ENCODE measurements around the gene MYO9B. TPM values are rescaled to one million over a fixed set of nuclear protein-coding genes. Genes with fewer than 3 reads are reported as not detected.

Gene MYO9B
- total RNA-seq, 1 experiment from 2014 or later: 74.6 TPM

DNA sequence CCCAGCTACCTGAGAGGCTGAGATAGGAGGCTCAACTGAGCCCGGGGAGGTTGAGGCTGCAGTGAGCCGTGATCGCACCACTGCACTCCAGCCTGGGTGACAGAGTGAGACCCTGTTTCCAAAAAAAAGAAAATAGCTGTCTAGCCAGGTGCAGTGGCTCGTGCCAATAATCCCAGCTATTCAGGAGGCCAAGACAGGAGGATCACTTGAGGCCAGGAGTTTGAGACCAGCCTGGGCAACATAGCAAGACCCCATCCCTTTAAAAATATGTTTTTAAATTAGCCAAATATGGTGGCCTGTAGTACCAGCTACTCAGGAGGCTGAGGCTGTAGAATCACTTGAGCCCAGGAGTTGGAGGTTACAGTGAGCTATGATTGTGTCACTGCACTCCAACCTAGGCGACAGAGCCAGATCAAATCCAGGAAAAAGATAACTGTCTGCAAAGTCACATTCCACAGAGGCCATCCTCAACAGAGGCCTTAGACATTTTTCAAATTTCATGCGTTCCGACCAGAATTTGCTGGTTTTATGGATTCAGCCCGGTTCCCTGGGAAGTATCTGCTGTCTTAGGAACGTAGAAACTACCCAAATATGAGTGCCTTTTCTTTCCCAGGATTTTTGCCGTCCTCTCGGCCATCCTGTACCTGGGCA lies 80.8 kb downstream of the MYO9B start (continued):
- no peak for TF ChIP-seq EZH2phosphoT487 (IDR thresholded peaks at IDR 0.05; ENCODE audit: borderline replicate concordance)
- no peak for TF ChIP-seq FOSL1 (IDR thresholded peaks at IDR 0.05; ENCODE audit: low read depth)
- no peak for TF ChIP-seq ZBTB33 (IDR thresholded peaks at IDR 0.05; ENCODE audit: extremely low read depth, insufficient replicate concordance, low read length)
- no peak for TF ChIP-seq SIN3A (IDR thresholded peaks at IDR 0.05; ENCODE audit: low read depth)

DNA sequence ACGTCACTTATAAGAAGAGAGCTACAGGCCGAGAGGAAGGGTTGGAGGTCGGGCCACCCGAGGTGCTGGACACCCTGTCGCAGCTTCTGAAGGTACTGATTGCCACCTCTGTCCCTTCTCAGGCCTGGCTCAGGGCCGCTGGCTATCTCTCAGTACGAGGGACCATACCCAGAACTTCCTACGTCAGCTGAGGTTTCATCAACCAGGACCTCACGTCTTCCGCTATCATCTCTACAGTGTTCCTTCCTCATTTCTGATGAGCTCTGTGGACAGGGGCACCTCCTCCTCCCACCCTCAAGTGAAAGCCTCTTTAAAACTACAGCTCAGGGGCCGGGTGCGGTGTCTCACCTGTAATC lies 81.3 kb downstream of the MYO9B start:
- ChIA-PET RAD21 (ENCODE audit: low non-redundant PET in 1 of 2, low total read pairs in 2 of 2, uncharacterized antibody in 2 of 2, unreplicated experiment in 2 of 2) (no interaction called here), POLR2A (no interaction called here), CTCF (no interaction called here)
- no peak for DNase-seq (ENCODE audit: low read depth, low spot score)
- TF ChIP-seq SIN3A (IDR thresholded peaks at IDR 0.05; ENCODE audit: low read depth) (no peak), SRF (IDR thresholded peaks at IDR 0.05; ENCODE audit: low read depth) (no peak), EZH2 (IDR thresholded peaks at IDR 0.05) (no peak), ELF1 (IDR thresholded peaks at IDR 0.05; ENCODE audit: borderline replicate concordance, low read depth) (no peak), RAD21 (IDR thresholded peaks at IDR 0.05; ENCODE audit: low read depth) (no peak), EZH2phosphoT487 (IDR thresholded peaks at IDR 0.05; ENCODE audit: borderline replicate concordance) (no peak), ATF3 (IDR thresholded peaks at IDR 0.05) (no peak), SP1 (IDR thresholded peaks at IDR 0.05; ENCODE audit: low read depth) (no peak), FOSL1 (IDR thresholded peaks at IDR 0.05; ENCODE audit: low read depth) (no peak), ZNF274 (IDR thresholded peaks at IDR 0.05; ENCODE audit: low read depth, low read length) (no peak)
- TF ChIP-seq, protein P1, sequence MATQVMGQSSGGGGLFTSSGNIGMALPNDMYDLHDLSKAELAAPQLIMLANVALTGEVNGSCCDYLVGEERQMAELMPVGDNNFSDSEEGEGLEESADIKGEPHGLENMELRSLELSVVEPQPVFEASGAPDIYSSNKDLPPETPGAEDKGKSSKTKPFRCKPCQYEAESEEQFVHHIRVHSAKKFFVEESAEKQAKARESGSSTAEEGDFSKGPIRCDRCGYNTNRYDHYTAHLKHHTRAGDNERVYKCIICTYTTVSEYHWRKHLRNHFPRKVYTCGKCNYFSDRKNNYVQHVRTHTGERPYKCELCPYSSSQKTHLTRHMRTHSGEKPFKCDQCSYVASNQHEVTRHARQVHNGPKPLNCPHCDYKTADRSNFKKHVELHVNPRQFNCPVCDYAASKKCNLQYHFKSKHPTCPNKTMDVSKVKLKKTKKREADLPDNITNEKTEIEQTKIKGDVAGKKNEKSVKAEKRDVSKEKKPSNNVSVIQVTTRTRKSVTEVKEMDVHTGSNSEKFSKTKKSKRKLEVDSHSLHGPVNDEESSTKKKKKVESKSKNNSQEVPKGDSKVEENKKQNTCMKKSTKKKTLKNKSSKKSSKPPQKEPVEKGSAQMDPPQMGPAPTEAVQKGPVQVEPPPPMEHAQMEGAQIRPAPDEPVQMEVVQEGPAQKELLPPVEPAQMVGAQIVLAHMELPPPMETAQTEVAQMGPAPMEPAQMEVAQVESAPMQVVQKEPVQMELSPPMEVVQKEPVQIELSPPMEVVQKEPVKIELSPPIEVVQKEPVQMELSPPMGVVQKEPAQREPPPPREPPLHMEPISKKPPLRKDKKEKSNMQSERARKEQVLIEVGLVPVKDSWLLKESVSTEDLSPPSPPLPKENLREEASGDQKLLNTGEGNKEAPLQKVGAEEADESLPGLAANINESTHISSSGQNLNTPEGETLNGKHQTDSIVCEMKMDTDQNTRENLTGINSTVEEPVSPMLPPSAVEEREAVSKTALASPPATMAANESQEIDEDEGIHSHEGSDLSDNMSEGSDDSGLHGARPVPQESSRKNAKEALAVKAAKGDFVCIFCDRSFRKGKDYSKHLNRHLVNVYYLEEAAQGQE (IDR thresholded peaks at IDR 0.05; ENCODE audit: low read depth): no peak
- TF ChIP-seq, protein P2, sequence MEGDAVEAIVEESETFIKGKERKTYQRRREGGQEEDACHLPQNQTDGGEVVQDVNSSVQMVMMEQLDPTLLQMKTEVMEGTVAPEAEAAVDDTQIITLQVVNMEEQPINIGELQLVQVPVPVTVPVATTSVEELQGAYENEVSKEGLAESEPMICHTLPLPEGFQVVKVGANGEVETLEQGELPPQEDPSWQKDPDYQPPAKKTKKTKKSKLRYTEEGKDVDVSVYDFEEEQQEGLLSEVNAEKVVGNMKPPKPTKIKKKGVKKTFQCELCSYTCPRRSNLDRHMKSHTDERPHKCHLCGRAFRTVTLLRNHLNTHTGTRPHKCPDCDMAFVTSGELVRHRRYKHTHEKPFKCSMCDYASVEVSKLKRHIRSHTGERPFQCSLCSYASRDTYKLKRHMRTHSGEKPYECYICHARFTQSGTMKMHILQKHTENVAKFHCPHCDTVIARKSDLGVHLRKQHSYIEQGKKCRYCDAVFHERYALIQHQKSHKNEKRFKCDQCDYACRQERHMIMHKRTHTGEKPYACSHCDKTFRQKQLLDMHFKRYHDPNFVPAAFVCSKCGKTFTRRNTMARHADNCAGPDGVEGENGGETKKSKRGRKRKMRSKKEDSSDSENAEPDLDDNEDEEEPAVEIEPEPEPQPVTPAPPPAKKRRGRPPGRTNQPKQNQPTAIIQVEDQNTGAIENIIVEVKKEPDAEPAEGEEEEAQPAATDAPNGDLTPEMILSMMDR (IDR thresholded peaks at IDR 0.05 in 2 of 3, conservative IDR thresholded peaks at IDR 0.05 in 1 of 3; ENCODE audit: borderline replicate concordance in 1 of 3, insufficient read depth in 1 of 3, low read depth in 2 of 3, low read length in 2 of 3): no peak
- no peaks in the 10 kb centered on the region for H4K20me1 ChIP-seq (ENCODE audit: insufficient read depth)
- no peak overlapping the region for H3K4me3 ChIP-seq (replicated peaks in 1 of 2; ENCODE audit: low read depth in 1 of 2, low read length in 2 of 2)
- peaks cover 13 to 20% of the 10 kb centered on the region in 2 experiments; a peak in 3 of 4 replicates for H3K36me3 ChIP-seq (ENCODE audit: control insufficient read depth in 1 of 2, insufficient read depth in 2 of 2, low read length in 2 of 2)
- H3K9ac ChIP-seq (ENCODE audit: low read length): no peak overlapping the region
- no peak overlapping the region for H2AFZ ChIP-seq (ENCODE audit: low read depth, low read length, poor library complexity, severe bottlenecking)
- intact Hi-C loops (cut with micrococcal nuclease): no loop called here
- no peaks in the 10 kb centered on the region for H3K9me2 ChIP-seq (ENCODE audit: insufficient read depth)
- BruUV-seq (replicated peaks): no TSS peak
- H3K4me1 ChIP-seq (ENCODE audit: control insufficient read depth in 1 of 2, insufficient read depth in 2 of 2, low read length in 2 of 2): no peaks in the 10 kb centered on the region
- H3K27me3 ChIP-seq (ENCODE audit: insufficient read depth, low read length): no peaks in the 10 kb centered on the region
- no peak overlapping the region for H3K4me2 ChIP-seq (ENCODE audit: low read length)
- ATAC-seq: no peak
- no peaks in the 10 kb centered on the region for H3K9me3 ChIP-seq (ENCODE audit: control insufficient read depth in 1 of 2, insufficient read depth in 1 of 2, low read depth in 1 of 2, low read length in 2 of 2)
- H3K27ac ChIP-seq (ENCODE audit: low read depth, low read length): no peak overlapping the region
- H3K79me2 ChIP-seq (ENCODE audit: insufficient read depth, low read length): no peaks in the 10 kb centered on the region

Measured in HCT116 (cell line).